Hepatocyte (in vitro differentiated cells): ENCODE results near the gene CDK17. TPM values are rescaled to one million over a fixed set of nuclear protein-coding genes. Genes with fewer than 3 reads are reported as not detected.

Experiments
- DNase-seq: peaks from one replicate; pipeline ENCODE4 v3.0.0-alpha.2; 2016; ENCODE audit warnings: low spot score
- H2AFZ ChIP-seq: fragments of 200-600 bp; sonication (generic); 2 replicates; pipeline ENCODE4 v1.6.0; 2016; ENCODE audit warnings: antibody characterized with exemption, mild to moderate bottlenecking
- H3K27ac ChIP-seq: fragments of 200-600 bp; sonication (generic); 2 replicates; pipeline ENCODE4 v1.5.1; 2016; ENCODE audit warnings: mild to moderate bottlenecking
- H3K27me3 ChIP-seq: fragments of 200-600 bp; sonication (generic); 2 replicates; pipeline ENCODE4 v1.6.1; 2016
- H3K36me3 ChIP-seq: fragments of 200-600 bp; sonication (generic); replicated peaks from 2 replicates; pipeline ENCODE4 v1.5.1; 2016; ENCODE audit warnings: low read depth; ENCODE audit not compliant: insufficient read depth
- H3K4me1 ChIP-seq: fragments of 200-600 bp; sonication (generic); 2 replicates; pipeline ENCODE4 v1.5.1; 2016; ENCODE audit warnings: mild to moderate bottlenecking, moderate library complexity; ENCODE audit not compliant: insufficient read depth
- H3K4me2 ChIP-seq: fragments of 200-600 bp; sonication (generic); 2 replicates; pipeline ENCODE4 v1.6.0; 2016
- H3K4me3 ChIP-seq: fragments of 200-600 bp; sonication (generic); 2 replicates; pipeline ENCODE4 v1.5.1; 2016; ENCODE audit warnings: mild to moderate bottlenecking
- H3K79me2 ChIP-seq: fragments of 200-600 bp; sonication (generic); 2 replicates; pipeline ENCODE4 v1.6.0; 2017; ENCODE audit warnings: mild to moderate bottlenecking
- H3K9me2 ChIP-seq: fragments of 200-600 bp; sonication (generic); replicated peaks from 2 replicates; pipeline ENCODE4 v1.6.0; 2017; ENCODE audit warnings: mild to moderate bottlenecking; ENCODE audit not compliant: insufficient read depth
- H3K9me3 ChIP-seq: fragments of 200-600 bp; sonication (generic); 2 replicates; pipeline ENCODE4 v1.5.1; 2016; ENCODE audit warnings: low read depth, mild to moderate bottlenecking
- H4K20me1 ChIP-seq: fragments of 200-600 bp; sonication (generic); 2 replicates; pipeline ENCODE4 v1.6.0; 2016; ENCODE audit warnings: mild to moderate bottlenecking; ENCODE audit not compliant: insufficient read depth, poor library complexity, severe bottlenecking
- EZH2 ChIP-seq: fragments of 200-600 bp; sonication (generic); IDR thresholded peaks from 2 replicates; pipeline ENCODE4 v1.6.1; 2016; ENCODE audit warnings: antibody characterized with exemption, mild to moderate bottlenecking, borderline replicate concordance
- EZH2phosphoT487 ChIP-seq: fragments of 200-600 bp; sonication (generic); IDR thresholded peaks from one replicate; pipeline ENCODE4 v1.6.1; 2018; ENCODE audit warnings: antibody characterized with exemption, mild to moderate bottlenecking, low read depth, moderate library complexity; ENCODE audit not compliant: unreplicated experiment, severe bottlenecking
- WGBS: methylation state at CpG from one replicate; pipeline ENCODE4 v1.1.6; 2016; ENCODE audit warnings: low lambda C conversion rate; ENCODE audit errors: missing lambda C conversion rate; 5-methylcytosine and 5-hydroxymethylcytosine counted together
- polyA plus RNA-seq: library from polyadenylated mRNA; unstranded; fragments of >200 nt; fragmentation: Nextera tagmentation; extraction: Ambion mirVana; gene quantifications from 2 replicates; pipeline ENCODE4 v1.2.1, GENCODE V29; 2016
- total RNA-seq: library from RNA; depleted of rRNA; stranded (reverse); fragments of >200 nt; gene quantifications from 2 replicates; pipeline ENCODE4 v1.2.3, GENCODE V29; 2014
- TF ChIP-seq, protein P1 (sequence below): fragments of 200-600 bp; sonication (generic); IDR thresholded peaks from 2 replicates; pipeline ENCODE4 v1.5.1; 2016; ENCODE audit warnings: antibody characterized with exemption, mild to moderate bottlenecking; ENCODE audit not compliant: poor library complexity

The CDK17 gene
- total and polyA plus RNA-seq, 2 experiments from 2014 or later: 13.8 to 33.1 TPM

DNA sequence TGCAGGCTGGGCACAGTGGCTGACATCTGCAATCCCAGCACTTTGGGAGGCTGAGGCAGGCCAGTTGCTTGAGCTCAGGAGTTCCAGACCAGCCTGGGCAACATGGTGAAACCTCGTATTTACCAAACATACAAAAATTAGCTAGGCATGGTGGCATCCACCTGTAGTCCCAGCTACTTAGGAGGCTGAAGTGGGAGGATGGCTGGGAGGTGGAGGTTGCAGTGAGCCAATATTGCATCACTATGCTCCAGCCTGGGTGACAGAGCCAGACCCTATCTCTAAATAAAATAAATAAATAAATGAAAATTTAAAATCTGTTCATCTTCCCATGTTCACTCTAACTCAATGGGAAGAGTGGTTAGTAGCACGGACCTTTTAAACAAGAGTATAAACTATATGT lies 134.8 kb downstream of the CDK17 start:
- Histone ChIP-seq H3K9me2 (no peaks in the 10 kb centered on the region), H3K27me3 (no peaks in the 10 kb centered on the region), H4K20me1 (no peaks in the 10 kb centered on the region), H3K9me3 (no peaks in the 10 kb centered on the region), H3K36me3 (no peaks in the 10 kb centered on the region), H3K4me3 (no peak overlapping the region), H3K4me1 (no peaks in the 10 kb centered on the region), H2AFZ (no peak overlapping the region), H3K79me2 (no peaks in the 10 kb centered on the region), H3K27ac (no peak overlapping the region), H3K4me2 (no peak overlapping the region)
- TF ChIP-seq EZH2phosphoT487: no peak
- TF ChIP-seq, protein P1, sequence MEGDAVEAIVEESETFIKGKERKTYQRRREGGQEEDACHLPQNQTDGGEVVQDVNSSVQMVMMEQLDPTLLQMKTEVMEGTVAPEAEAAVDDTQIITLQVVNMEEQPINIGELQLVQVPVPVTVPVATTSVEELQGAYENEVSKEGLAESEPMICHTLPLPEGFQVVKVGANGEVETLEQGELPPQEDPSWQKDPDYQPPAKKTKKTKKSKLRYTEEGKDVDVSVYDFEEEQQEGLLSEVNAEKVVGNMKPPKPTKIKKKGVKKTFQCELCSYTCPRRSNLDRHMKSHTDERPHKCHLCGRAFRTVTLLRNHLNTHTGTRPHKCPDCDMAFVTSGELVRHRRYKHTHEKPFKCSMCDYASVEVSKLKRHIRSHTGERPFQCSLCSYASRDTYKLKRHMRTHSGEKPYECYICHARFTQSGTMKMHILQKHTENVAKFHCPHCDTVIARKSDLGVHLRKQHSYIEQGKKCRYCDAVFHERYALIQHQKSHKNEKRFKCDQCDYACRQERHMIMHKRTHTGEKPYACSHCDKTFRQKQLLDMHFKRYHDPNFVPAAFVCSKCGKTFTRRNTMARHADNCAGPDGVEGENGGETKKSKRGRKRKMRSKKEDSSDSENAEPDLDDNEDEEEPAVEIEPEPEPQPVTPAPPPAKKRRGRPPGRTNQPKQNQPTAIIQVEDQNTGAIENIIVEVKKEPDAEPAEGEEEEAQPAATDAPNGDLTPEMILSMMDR: no peak
- no peak for TF ChIP-seq EZH2
- DNase-seq: no peak
- 96% methylated on average over 2 of the region's 2 CpGs for WGBS

DNA sequence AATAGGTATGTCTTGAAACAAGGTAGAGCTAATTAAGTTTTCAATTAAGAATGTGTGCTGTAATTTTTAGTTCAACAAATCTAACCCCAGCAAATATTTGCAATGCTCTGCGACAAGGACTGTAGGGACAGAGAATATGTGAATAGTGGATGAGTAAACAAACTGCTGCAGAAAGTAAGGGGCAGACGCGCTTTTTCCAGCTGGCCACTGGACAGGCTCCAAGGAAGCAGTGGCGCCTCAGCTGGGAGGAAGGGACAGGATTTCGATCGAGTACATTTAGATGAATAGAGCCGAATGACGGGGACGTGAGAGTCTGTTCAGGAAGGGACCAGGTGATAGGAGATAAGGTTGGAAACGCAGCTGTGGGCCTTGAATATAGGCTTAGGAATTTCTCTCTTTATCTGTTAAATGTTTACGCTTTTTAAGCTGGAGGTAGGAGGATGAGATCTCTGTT lies 136.8 kb downstream of the CDK17 start:
- Histone ChIP-seq H3K9me2 (no peaks in the 10 kb centered on the region), H3K9me3 (no peaks in the 10 kb centered on the region), H3K4me1 (no peaks in the 10 kb centered on the region), H3K4me2 (peak overlapping the region; percentile 20), H3K4me3 (no peak overlapping the region), H3K79me2 (no peaks in the 10 kb centered on the region), H3K27ac (peak overlapping the region; percentile 2), H4K20me1 (no peaks in the 10 kb centered on the region), H3K27me3 (no peaks in the 10 kb centered on the region), H2AFZ (no peak overlapping the region), H3K36me3 (no peaks in the 10 kb centered on the region)
- DNase-seq: peak; percentile 45
- WGBS: 29% methylated on average over 11 of the region's 11 CpGs
- TF ChIP-seq EZH2 (no peak), EZH2phosphoT487 (no peak)

- Histone ChIP-seq H3K9me3 (no peaks in the 10 kb centered on the region), H3K36me3 (no peaks in the 10 kb centered on the region), H3K9me2 (no peaks in the 10 kb centered on the region), H2AFZ (no peak overlapping the region), H3K79me2 (no peaks in the 10 kb centered on the region), H3K4me1 (no peaks in the 10 kb centered on the region), H4K20me1 (no peaks in the 10 kb centered on the region), H3K27me3 (no peaks in the 10 kb centered on the region), H3K4me2 (no peak overlapping the region), H3K27ac (no peak overlapping the region), H3K4me3 (no peak overlapping the region)
- no peak for DNase-seq
- TF ChIP-seq EZH2phosphoT487: no peak
- TF ChIP-seq, protein P1: no peak
- TF ChIP-seq EZH2: no peak
- 96% methylated on average over 5 of the region's 5 CpGs for WGBS
These were observed 138.7 kb downstream of the CDK17 start for GRCh38 chr12:96261557-96261956.

- no peak overlapping the region for H3K4me3 ChIP-seq
- TF ChIP-seq EZH2: no peak
- no peak for TF ChIP-seq EZH2phosphoT487
- H3K4me2 ChIP-seq: no peak overlapping the region
- H3K9me2 ChIP-seq: no peaks in the 10 kb centered on the region
- H3K79me2 ChIP-seq: no peaks in the 10 kb centered on the region
- no peaks in the 10 kb centered on the region for H3K36me3 ChIP-seq
- no peak overlapping the region for H3K27ac ChIP-seq
- no peak overlapping the region for H2AFZ ChIP-seq
- H3K4me1 ChIP-seq: no peaks in the 10 kb centered on the region
- H4K20me1 ChIP-seq: no peaks in the 10 kb centered on the region
- DNase-seq: no peak
- WGBS: 100% methylated on average over 3 of the region's 3 CpGs
- no peaks in the 10 kb centered on the region for H3K9me3 ChIP-seq
- H3K27me3 ChIP-seq: no peaks in the 10 kb centered on the region
These were observed 139.6 kb downstream of the CDK17 start for GRCh38 chr12:96260644-96261043.
